Stomach (tissue), 4 donors: Measurements from ENCODE around the gene SUCO.

Experiments
- CTCF ChIP-seq, 7 experiments: fragments of 450-650 bp in 4 of 7; fragments of 200-600 bp in 3 of 7; sonication (generic) in 3 of 7; IDR thresholded peaks; one replicate each; pipeline ENCODE4 v1.5.1; 2016 to 2019; ENCODE audit warnings: antibody characterized with exemption in 7 of 7, control low read depth in 2 of 7, mild to moderate bottlenecking in 1 of 7
- EP300 ChIP-seq: sonication (generic); formaldehyde crosslinking; IDR thresholded peaks from one replicate; pipeline ENCODE4 v1.6.1; 2017; ENCODE audit warnings: antibody characterized with exemption
- POLR2AphosphoS5 ChIP-seq, 3 donors: sonication (generic); formaldehyde crosslinking; IDR thresholded peaks; one replicate each; pipeline ENCODE4 v1.6.1; 2016; ENCODE audit warnings: antibody characterized with exemption in 3 of 3

DNA sequence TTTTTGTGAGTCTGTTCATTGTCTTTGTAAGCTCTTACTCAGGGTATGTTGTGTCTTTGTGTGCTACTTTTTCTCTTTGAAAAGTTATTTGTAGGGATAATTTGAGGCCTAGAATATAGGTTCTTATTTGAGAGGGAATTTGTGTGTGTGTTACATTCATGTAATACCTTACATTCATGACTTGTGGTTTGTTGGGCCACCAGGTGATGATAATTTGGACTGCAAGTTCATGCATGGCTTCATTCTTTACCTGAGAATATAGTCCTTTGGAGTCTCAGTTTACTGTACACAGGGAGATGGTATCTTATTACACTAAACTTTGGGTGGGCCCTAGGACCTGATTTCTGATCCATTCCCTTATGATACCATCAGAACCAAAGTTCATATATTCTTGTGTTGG, 74.2 kb downstream of the SUCO start:
- TF ChIP-seq CTCF (IDR thresholded peaks at IDR 0.05), result no peak
- no peak for TF ChIP-seq EP300
- TF ChIP-seq POLR2AphosphoS5 (IDR thresholded peaks at IDR 0.05), result no peak
